ENCODE results near the gene DCLRE1C. TPM values are rescaled to one million over a fixed set of nuclear protein-coding genes. Genes with fewer than 3 reads are reported as not detected.
"Not testable (repeated sequence)": the region's sequence is repeated elsewhere in the genome, so short reads cannot be mapped to it uniquely, and the experiment has no call there.

Gene DCLRE1C
- 10 to 100 TPM; 11.0 to 19.0 TPM for total RNA-seq

DNA sequence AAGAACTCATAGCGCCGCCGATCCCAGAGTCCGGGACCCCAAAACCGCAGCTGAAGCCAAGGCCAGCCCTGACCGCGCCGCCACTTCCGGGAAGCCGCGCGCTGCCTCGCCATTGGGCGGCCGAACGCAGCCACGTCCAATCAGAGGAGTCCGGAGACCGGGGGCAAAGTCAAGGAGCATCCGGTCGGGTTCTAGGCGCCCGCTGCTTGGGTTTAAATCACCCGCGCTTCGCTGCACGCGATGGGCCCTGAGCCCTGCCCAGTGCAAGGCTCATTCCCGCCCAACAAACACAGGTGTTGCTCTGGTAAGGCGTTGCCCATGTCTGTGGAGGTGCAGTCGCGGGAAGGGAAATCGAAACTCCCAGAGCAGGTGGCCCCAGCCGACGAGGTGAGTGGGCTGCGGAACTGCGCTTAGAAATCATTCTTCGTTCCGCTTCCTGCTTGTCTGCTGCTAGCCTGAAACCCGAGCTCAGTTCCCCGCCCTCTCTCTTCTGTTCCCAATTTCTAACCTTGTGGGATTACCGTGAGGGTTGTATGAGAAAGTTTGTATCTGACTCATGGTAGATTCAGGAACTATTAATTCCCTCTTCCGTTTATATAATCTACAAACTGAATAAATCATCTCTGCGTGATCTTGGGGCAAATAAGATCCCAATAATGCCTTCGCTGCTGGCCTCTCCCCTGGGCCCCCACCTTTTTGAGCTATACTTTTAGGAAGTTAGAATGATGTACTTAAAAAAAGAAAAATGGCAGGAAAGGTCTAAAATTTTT, at the start of gene DCLRE1C:
Gene DCLRE1C (minus strand): TSS at position 96 of the 770 bp plus-strand sequence. CDS start 86 bp downstream, at position 10.
- Histone ChIP-seq H3K4me1 (peaks cover 5% of the 10 kb centered on the region), H3K36me3 (no peaks in the 10 kb centered on the region), H3K4me3 (peak within 1 kb of the TSS; percentile 81), H3K27ac (peak within 1 kb of the TSS; percentile 86), H3K9me3 (no peaks in the 10 kb centered on the region), H3K27me3 (no peaks in the 10 kb centered on the region), H3K9ac (ENCODE audit: low read depth in 2 of 2, low read length in 2 of 2) (peak within 1 kb of the TSS; percentile 76 to 78)
- intact Hi-C loops (cut with DNase I), result no loop called here
- TF ChIP-seq, protein P1, sequence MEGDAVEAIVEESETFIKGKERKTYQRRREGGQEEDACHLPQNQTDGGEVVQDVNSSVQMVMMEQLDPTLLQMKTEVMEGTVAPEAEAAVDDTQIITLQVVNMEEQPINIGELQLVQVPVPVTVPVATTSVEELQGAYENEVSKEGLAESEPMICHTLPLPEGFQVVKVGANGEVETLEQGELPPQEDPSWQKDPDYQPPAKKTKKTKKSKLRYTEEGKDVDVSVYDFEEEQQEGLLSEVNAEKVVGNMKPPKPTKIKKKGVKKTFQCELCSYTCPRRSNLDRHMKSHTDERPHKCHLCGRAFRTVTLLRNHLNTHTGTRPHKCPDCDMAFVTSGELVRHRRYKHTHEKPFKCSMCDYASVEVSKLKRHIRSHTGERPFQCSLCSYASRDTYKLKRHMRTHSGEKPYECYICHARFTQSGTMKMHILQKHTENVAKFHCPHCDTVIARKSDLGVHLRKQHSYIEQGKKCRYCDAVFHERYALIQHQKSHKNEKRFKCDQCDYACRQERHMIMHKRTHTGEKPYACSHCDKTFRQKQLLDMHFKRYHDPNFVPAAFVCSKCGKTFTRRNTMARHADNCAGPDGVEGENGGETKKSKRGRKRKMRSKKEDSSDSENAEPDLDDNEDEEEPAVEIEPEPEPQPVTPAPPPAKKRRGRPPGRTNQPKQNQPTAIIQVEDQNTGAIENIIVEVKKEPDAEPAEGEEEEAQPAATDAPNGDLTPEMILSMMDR (IDR thresholded peaks at IDR 0.05), result no peak
- peak; percentile 96 for DNase-seq

DNA sequence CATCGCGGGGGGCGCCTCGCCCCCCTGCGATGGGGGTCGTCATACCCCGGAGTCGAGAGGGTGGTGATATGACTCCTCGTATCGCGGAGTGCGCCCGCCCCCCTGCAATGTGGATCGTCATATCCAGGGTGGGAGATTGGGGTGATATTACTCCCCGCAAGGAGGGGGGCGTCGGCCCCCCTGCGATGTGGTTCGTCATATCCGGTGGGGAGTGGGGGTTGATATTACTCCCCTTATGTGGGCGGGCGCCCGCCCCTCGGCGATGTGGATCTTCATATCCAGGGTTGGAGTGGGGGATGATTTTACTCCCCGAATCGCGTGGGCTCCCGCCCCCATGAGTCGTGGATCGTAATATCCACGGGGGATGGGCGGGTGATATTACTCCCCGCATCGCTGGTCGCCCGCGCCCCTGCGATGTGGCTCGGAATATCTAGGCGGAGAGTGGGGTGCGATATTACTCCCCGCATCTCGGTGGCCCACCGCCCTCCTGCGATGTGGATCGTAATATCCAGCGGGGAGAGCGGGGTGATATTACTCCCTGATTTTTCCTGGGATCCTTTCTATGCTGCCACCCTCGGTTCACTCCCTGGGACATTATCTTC, 42.2 kb upstream of the DCLRE1C start:
- Histone ChIP-seq H3K4me1 (no peaks in the 10 kb centered on the region), H3K36me3 (no peaks in the 10 kb centered on the region), H3K9me3 (no peaks in the 10 kb centered on the region), H3K27ac (no peak overlapping the region), H3K9ac (ENCODE audit: low read depth in 2 of 2, low read length in 2 of 2) (no peak overlapping the region), H3K27me3 (no peaks in the 10 kb centered on the region), H3K4me3 (no peak overlapping the region)
- TF ChIP-seq, protein P1 (IDR thresholded peaks at IDR 0.05), result no peak
- no peak for DNase-seq
- intact Hi-C loops (cut with DNase I), result no loop called here

DNA sequence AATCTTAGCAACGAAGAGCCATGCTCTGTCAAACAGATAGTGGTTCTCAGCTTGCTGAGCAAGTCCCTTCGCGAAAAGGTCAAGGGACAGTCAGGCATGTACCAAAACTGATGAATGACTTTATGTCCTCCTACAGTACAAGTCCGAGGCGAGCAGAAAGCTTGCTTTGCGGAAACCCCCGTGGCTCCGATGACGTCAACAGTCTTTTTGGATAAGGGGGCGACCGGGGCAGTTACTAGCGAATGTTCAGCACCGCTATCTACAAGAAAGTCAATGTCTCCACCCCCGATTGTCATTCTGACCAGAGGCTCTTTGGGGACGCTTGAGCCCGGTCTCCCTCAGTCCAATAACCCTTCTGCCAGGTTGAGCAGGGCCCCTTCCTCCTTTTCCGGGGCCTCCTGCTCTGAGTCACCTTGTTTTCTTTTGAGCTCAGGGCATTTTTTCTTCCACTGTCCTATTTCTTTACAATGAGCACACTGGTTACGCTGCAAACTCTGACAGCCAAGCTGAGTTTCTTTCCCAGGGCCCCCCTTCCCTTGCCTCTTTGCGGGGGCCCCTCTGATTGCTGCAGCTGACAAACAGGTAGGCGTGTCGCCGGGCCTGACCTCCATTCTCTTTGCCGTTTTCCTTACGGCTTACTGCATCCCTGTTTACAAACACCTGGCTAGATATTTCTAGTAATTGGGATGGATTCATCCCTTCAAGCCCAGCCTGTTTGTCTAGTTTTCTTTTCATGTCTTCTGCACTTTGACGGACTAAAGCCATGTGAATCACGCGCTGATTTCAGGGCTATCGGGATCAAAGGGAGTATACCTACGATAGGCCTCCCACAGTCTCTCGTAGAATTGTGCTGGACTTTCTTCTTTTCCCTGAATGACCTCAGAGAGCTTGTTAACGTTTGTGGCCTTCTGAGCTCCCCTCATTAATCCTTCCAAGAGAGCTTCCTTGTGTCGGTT, 39.9 kb upstream of the DCLRE1C start:
- H3K4me3 ChIP-seq; H3K9ac ChIP-seq (ENCODE audit: low read depth in 2 of 2, low read length in 2 of 2); DNase-seq; H3K4me1 ChIP-seq; H3K36me3 ChIP-seq; H3K27ac ChIP-seq; intact Hi-C loops (cut with DNase I); H3K27me3 ChIP-seq; H3K9me3 ChIP-seq: not testable (repeated sequence)

DNA sequence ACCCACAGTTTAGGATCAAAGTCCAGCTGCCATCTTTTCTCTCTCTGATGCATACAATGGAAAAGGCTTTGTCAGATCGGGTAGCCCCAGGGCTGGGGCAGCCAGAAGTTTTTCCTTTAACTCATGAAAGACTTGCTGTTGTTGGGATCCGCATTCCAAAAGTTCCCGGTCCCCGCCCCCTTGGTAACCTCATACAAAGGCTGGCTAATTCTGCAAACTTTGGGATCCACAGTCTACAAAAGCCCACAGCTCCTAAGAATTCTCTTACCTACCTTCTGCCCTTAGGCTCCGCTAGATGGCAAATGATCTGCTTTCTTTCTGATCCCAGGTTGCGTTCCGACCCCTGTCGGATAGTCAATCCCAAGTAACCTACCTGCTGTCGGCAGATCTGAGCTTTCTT, 38.4 kb upstream of the DCLRE1C start:
- H3K9me3 ChIP-seq; H3K9ac ChIP-seq (ENCODE audit: low read depth in 2 of 2, low read length in 2 of 2); H3K27me3 ChIP-seq; intact Hi-C loops (cut with DNase I); H3K4me3 ChIP-seq; H3K4me1 ChIP-seq; H3K36me3 ChIP-seq; H3K27ac ChIP-seq; DNase-seq: not testable (repeated sequence)

DNA sequence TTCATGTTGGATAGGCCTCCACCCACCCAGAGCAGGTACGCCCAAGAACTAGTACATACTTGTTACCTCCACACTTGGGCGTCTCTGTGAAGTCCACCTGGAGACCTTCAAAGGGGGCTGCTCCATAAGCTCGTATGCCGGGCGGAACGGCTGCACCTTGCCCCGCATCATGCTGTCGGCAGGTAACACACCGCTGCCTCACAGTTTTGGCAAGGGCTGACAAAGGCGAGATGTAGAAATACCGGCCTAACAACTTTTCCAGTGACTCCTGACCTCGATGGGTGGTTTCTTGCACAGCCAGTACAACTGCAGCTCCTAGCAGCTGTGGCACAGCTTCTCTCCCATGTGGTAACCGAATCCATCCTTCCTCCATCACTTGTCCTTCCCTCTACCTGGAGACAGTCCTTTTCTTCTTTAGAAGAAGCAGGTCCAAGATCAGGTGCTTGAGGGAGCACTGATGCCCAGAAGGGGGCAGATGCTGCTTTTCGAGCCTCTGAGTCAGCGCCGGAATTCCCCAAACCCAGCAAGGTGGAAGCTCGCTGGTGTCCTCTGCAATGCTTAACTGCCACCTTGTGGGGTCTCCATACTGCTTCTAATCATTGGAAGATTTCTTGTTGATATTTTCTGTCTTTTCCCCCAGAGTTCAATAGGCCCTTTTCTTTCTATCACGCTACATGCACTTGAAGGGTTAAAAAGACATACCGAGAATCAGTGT, 37.3 kb upstream of the DCLRE1C start:
- intact Hi-C loops (cut with DNase I), result not testable (repeated sequence)
- peak; percentile 68 for DNase-seq

DNA sequence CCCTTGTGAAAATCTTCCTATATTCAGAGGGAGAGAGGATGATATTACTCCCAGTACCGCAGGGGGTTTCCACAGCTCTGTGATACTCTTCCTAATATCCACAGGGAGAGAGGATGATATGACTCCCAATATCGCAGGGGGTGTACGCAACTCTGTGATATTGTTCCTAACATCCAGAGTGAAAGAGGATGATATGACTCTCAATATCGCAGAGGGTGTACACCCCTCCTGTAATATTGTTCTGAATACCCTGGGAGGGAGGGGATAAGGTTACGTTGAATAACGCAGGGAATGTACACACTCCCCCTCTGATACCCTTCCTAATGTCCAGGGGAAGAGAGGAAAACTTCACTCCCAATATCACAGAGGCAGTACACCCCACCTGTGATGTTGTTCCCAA, 35.7 kb upstream of the DCLRE1C start:
- H3K4me3 ChIP-seq; H3K9ac ChIP-seq (ENCODE audit: low read depth in 2 of 2, low read length in 2 of 2); DNase-seq; H3K4me1 ChIP-seq; H3K36me3 ChIP-seq; H3K9me3 ChIP-seq; H3K27ac ChIP-seq; H3K27me3 ChIP-seq; intact Hi-C loops (cut with DNase I): not testable (repeated sequence)

More for the DNA sequence above, 37.3 kb upstream of the DCLRE1C start:
- not testable (repeated sequence) for H3K27me3 ChIP-seq; H3K4me1 ChIP-seq; H3K9ac ChIP-seq (ENCODE audit: low read depth in 2 of 2, low read length in 2 of 2); H3K36me3 ChIP-seq; H3K9me3 ChIP-seq; H3K4me3 ChIP-seq; H3K27ac ChIP-seq

DNA sequence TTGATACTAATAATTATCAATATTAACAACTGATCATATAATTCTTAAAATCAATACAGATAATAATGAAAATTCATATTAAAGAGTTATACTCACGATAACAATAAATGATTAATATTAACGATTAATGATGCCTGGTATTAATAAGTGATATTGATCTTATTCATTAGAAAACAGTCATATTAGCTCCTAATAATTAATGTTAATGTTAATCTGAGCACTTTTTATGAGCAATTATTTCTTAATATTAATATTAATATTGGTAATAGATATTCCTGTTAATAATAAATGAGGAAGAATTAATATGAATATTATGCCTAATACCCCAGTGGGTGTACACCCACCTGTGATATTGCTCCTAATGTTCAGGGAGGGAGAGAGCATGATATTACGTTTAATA, 28.8 kb upstream of the DCLRE1C start:
- H3K36me3 ChIP-seq, result no peaks in the 10 kb centered on the region
- intact Hi-C loops (cut with DNase I), result no loop called here
- no peak overlapping the region for H3K9ac ChIP-seq (ENCODE audit: low read depth in 2 of 2, low read length in 2 of 2)
- no peak for DNase-seq
- H3K4me3 ChIP-seq, result no peak overlapping the region
- H3K27me3 ChIP-seq, result no peaks in the 10 kb centered on the region
- TF ChIP-seq, protein P1 (IDR thresholded peaks at IDR 0.05), result no peak
- no peaks in the 10 kb centered on the region for H3K9me3 ChIP-seq
- no peaks in the 10 kb centered on the region for H3K4me1 ChIP-seq
- no peak overlapping the region for H3K27ac ChIP-seq

Measured in colonic mucosa (tissue), 4 donors.